OCI-LY1 (cell line): Measurements from ENCODE around the gene CHST8.

Source experiments
- H2AFZ ChIP-seq: fragments of 200-600 bp; sonication (generic), shearing (Covaris generic); 2 replicates; pipeline ENCODE4 v1.6.0; 2014; ENCODE audit warnings: antibody characterized with exemption, mild to moderate bottlenecking, low read length
- H3F3A ChIP-seq: fragments of 200-600 bp; sonication (generic), shearing (Covaris generic); 2 replicates; pipeline ENCODE4 v1.6.0; 2014; ENCODE audit warnings: mild to moderate bottlenecking, antibody characterized with exemption, low read length, moderate library complexity; ENCODE audit not compliant: insufficient read depth
- H3K27ac ChIP-seq: fragments of 200-600 bp; sonication (generic); 2 replicates; pipeline ENCODE4 v1.5.1; 2014; ENCODE audit warnings: low read length, mixed run types, mild to moderate bottlenecking, low read depth; ENCODE audit not compliant: poor library complexity, severe bottlenecking
- H3K27me3 ChIP-seq: fragments of 200-600 bp; sonication (generic); 2 replicates; pipeline ENCODE4 v1.6.0; 2014; ENCODE audit warnings: antibody characterized with exemption, mild to moderate bottlenecking, low read length, moderate library complexity; ENCODE audit not compliant: insufficient read depth
- H3K36me3 ChIP-seq: fragments of 200-600 bp; sonication (generic); 2 replicates; pipeline ENCODE4 v1.6.1; 2014; ENCODE audit warnings: mild to moderate bottlenecking, antibody characterized with exemption, low read length, moderate library complexity, mixed read lengths; ENCODE audit not compliant: insufficient read depth
- H3K4me1 ChIP-seq: fragments of 200-600 bp; sonication (generic); 2 replicates; pipeline ENCODE4 v1.5.1; 2014; ENCODE audit warnings: mild to moderate bottlenecking, low read length, moderate library complexity; ENCODE audit not compliant: insufficient read depth, severe bottlenecking
- H3K4me2 ChIP-seq: fragments of 200-600 bp; sonication (generic), shearing (Covaris generic); 2 replicates; pipeline ENCODE4 v1.6.1; 2014; ENCODE audit warnings: low read length
- H3K4me3 ChIP-seq: fragments of 200-600 bp; sonication (generic); 2 replicates; pipeline ENCODE4 v1.5.1; 2014; ENCODE audit warnings: low read length, low read depth, mild to moderate bottlenecking, mixed read lengths; ENCODE audit not compliant: poor library complexity, severe bottlenecking
- H3K79me2 ChIP-seq: fragments of 200-600 bp; shearing (Covaris generic); 2 replicates; pipeline ENCODE4 v1.6.1; 2016; ENCODE audit warnings: mixed run types, low read length, mixed read lengths; ENCODE audit not compliant: insufficient read depth
- H3K9ac ChIP-seq: fragments of 200-600 bp; sonication (generic), shearing (Covaris generic); 2 replicates; pipeline ENCODE4 v1.6.1; 2014; ENCODE audit warnings: mild to moderate bottlenecking, low read length, mixed read lengths
- H3K9me2 ChIP-seq: fragments of 200-600 bp; sonication (generic), shearing (Covaris generic); 2 replicates; pipeline ENCODE4 v1.6.1; 2014; ENCODE audit warnings: low read depth, mild to moderate bottlenecking, low read length, mixed read lengths
- H3K9me3 ChIP-seq: fragments of 200-600 bp; shearing (Covaris generic); 2 replicates; pipeline ENCODE4 v1.6.1; 2014; ENCODE audit warnings: low read length, mixed read lengths
- H4K20me1 ChIP-seq: fragments of 200-600 bp; sonication (generic), shearing (Covaris generic); 2 replicates; pipeline ENCODE4 v1.6.0; 2016; ENCODE audit warnings: mild to moderate bottlenecking, low read length; ENCODE audit not compliant: insufficient read depth
- CTCF ChIP-seq: fragments of 200-600 bp; sonication (generic), shearing (Covaris generic); IDR thresholded peaks from 2 replicates; pipeline ENCODE4 v1.5.1; 2017; ENCODE audit warnings: mild to moderate bottlenecking, antibody characterized with exemption, low read length, moderate library complexity, mixed read lengths
- EZH2 ChIP-seq: fragments of 200-600 bp; sonication (generic), shearing (Covaris generic); IDR thresholded peaks from 2 replicates; pipeline ENCODE4 v1.8.0; 2017; ENCODE audit warnings: borderline replicate concordance, mixed run types, mild to moderate bottlenecking, antibody characterized with exemption, low read length, moderate library complexity, mixed read lengths

CHST8 gene

GRCh38 chr19:33805313-33805712, 183.6 kb downstream of the CHST8 start:
- H3K9me2 ChIP-seq: no peaks in the 10 kb centered on the region
- no peak overlapping the region for H3K4me2 ChIP-seq
- H3K4me1 ChIP-seq: no peaks in the 10 kb centered on the region
- no peaks in the 10 kb centered on the region for H3K36me3 ChIP-seq
- H3K27ac ChIP-seq: no peak overlapping the region
- no peak overlapping the region for H2AFZ ChIP-seq
- no peaks in the 10 kb centered on the region for H4K20me1 ChIP-seq
- no peak overlapping the region for H3K4me3 ChIP-seq
- no peaks in the 10 kb centered on the region for H3F3A ChIP-seq
- no peaks in the 10 kb centered on the region for H3K9me3 ChIP-seq
- no peaks in the 10 kb centered on the region for H3K79me2 ChIP-seq
- no peaks in the 10 kb centered on the region for H3K27me3 ChIP-seq
- TF ChIP-seq EZH2: no peak
- TF ChIP-seq CTCF: no peak
- H3K9ac ChIP-seq: no peak overlapping the region

DNA sequence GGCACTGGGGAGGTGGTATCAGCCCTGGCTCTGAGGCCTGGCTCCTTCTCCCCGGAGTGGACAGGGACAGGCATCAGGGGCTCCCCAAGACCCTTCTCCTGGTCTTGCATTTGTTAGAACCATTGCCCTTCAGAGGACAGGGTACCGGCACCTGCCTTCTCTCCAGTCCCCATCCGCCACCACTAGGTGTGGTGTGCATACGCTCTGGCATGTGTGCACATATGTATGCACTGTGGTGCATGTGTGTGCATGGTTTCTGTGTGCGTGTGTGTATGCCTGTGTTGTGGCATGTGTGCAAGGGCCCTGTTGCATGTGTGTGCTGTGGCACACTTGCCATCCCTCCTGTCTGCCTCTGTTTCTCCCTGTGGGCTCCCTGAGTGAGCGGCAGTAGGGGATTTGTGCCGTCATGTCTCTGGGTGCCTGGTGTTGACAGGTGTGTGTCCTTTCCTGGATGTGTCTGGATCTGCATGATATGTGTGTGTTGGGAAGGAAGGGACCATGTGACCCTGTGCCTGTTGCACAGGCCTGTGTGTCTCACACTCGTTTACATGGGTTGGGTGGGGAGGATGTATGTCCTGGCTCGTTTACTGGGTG, 184.2 kb downstream of the CHST8 start:
- Histone ChIP-seq H3K27ac (no peak overlapping the region), H3K4me3 (no peak overlapping the region), H2AFZ (no peak overlapping the region), H3K4me2 (no peak overlapping the region), H3K4me1 (no peaks in the 10 kb centered on the region), H4K20me1 (no peaks in the 10 kb centered on the region), H3K9ac (no peak overlapping the region), H3K27me3 (no peaks in the 10 kb centered on the region), H3F3A (no peaks in the 10 kb centered on the region), H3K9me2 (no peaks in the 10 kb centered on the region), H3K79me2 (no peaks in the 10 kb centered on the region), H3K36me3 (no peaks in the 10 kb centered on the region), H3K9me3 (no peaks in the 10 kb centered on the region)
- TF ChIP-seq EZH2 (no peak), CTCF (no peak)

GRCh38 chr19:33806434-33806881, 184.7 kb downstream of the CHST8 start:
- Histone ChIP-seq H3K27me3 (no peaks in the 10 kb centered on the region), H3K9me2 (no peaks in the 10 kb centered on the region), H3K4me1 (no peaks in the 10 kb centered on the region), H3K4me3 (no peak overlapping the region), H3K9me3 (no peaks in the 10 kb centered on the region), H2AFZ (no peak overlapping the region), H3K36me3 (no peaks in the 10 kb centered on the region), H3K9ac (no peak overlapping the region), H3K4me2 (no peak overlapping the region), H4K20me1 (no peaks in the 10 kb centered on the region), H3F3A (no peaks in the 10 kb centered on the region), H3K79me2 (no peaks in the 10 kb centered on the region), H3K27ac (no peak overlapping the region)
- TF ChIP-seq CTCF (no peak), EZH2 (no peak)
